ENCODE results near the gene MAPK8. TPM values are rescaled to one million over a fixed set of nuclear protein-coding genes. Genes with fewer than 3 reads are reported as not detected.

MAPK8 gene
- polyA plus RNA-seq, 2 of the 4 experiments (the other 2 are of a cell fraction) = 29.6 to 71.4 TPM

DNA sequence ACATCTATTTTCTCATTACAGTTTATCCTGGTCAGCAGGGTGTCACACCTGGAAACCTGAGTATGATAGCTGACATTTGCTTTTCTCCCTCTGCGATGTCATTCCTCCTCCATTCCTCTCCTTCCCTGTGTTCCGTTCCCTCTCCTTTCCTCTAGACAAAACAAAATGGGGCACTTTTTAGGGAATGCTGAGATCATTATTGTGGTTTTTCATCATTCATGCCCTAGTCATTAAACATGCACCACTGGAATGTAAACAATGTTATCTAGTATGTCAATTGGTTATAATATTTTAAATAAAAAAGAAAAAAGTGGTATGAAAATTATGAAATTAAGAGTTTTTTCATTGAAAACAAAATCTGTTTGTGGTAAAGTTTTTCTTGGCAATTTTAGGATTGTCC lies 132.6 kb downstream of the MAPK8 start:
- WGBS (ENCODE audit: missing lambda C conversion rate) = 98% methylated on average over 2 of the region's 2 CpGs
- H3K9me3 ChIP-seq = no peaks in the 10 kb centered on the region
- H3K4me1 ChIP-seq = no peaks in the 10 kb centered on the region
- ChIA-PET POLR2A (no interaction called here), CTCF (interaction anchor here (1.1 to 1.4 kb wide), 2 partner anchors 217 to 219 kb away, joined by 3 read pairs; no protein-coding TSS in a partner anchor)
- TF ChIP-seq TFCP2L1 (CRISPR knock-in tag; IDR thresholded peaks at IDR 0.05) (no peak), POLR2AphosphoS2 (conservative IDR thresholded peaks at IDR 0.05; ENCODE audit: low read length) (no peak)
- no peak overlapping the region for H3K4me2 ChIP-seq
- no peak overlapping the region for H3K27ac ChIP-seq
- ATAC-seq (no peak), DNase-seq (ENCODE audit: low read depth in 1 of 2, low spot score in 1 of 2) (no peak), FAIRE-seq (no peak)
- H3K4me3 ChIP-seq = no peak overlapping the region

DNA sequence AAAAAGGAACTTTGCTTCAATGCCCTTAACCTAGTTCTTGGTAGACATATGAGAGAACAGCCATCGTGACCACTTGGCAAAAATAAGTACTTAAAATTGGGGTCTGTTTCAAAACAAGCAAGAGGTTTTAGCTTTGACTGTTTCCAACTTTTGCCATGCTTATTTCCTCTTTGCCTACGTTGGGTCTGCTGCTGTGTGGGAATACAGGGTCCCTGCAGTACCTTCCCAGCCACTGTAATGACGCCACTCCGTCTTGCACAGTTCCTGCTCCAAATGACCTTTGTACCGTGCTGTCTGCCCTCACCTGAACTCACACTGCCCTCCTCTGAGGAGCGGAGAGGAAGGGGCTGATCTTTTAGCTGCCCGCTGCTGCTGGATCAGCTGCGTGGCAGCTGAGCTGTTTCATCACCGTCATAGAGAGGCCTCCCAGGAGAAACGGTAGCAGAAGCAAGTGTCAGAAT lies 133.1 kb downstream of the MAPK8 start:
- no peaks in the 10 kb centered on the region for H3K9me3 ChIP-seq
- CTCF ChIA-PET = interaction anchor here (0.8 to 1.1 kb wide), 3 partner anchors 33 to 217 kb away, joined by 3 to 4 read pairs (median 3); no protein-coding TSS in a partner anchor

DNA sequence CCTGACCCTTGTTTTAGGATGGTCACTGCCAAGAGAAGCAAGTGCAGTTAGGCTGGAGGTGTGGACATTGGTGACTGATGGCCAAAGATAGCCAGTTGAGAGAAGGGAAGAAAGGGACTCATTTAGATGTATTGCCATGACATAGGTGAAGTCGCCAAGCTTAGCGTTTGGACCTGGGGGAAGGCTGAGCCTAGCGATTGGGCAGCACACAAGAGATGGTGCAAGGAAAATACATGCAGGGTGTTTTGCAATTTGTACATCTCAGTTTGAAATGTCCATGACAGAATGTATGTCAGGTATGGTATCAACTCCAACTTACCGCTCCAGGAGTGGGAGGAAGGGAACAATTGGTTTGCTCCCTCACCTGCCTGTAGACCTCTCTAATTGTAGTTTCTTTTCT lies 134.3 kb downstream of the MAPK8 start:
- H3K4me1 ChIP-seq = no peaks in the 10 kb centered on the region
- TF ChIP-seq ESRRA (IDR thresholded peaks at IDR 0.05; ENCODE audit: borderline replicate concordance, low read length) = no peak
- TF ChIP-seq PHF8 (IDR thresholded peaks at IDR 0.05; ENCODE audit: borderline replicate concordance, low read depth) = no peak
- no peak for TF ChIP-seq HOXB13 (CRISPR knock-in tag; IDR thresholded peaks at IDR 0.05; ENCODE audit: low read depth)
- no peak for TF ChIP-seq POLR2A (IDR thresholded peaks at IDR 0.05; ENCODE audit: low read length)
- TF ChIP-seq, protein P1, sequence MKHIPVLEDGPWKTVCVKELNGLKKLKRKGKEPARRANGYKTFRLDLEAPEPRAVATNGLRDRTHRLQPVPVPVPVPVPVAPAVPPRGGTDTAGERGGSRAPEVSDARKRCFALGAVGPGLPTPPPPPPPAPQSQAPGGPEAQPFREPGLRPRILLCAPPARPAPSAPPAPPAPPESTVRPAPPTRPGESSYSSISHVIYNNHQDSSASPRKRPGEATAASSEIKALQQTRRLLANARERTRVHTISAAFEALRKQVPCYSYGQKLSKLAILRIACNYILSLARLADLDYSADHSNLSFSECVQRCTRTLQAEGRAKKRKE (CRISPR knock-in tag; IDR thresholded peaks at IDR 0.05; ENCODE audit: low read depth) = no peak
- no peak for TF ChIP-seq KDM5A (IDR thresholded peaks at IDR 0.05)
- no peak for TF ChIP-seq ZFP36 (IDR thresholded peaks at IDR 0.05; ENCODE audit: borderline replicate concordance, partially characterized antibody)
- TF ChIP-seq HOXA7 (CRISPR knock-in tag; IDR thresholded peaks at IDR 0.05) = no peak
- TF ChIP-seq SREBF2 (IDR thresholded peaks at IDR 0.05) = no peak
- TF ChIP-seq CHD2 (IDR thresholded peaks at IDR 0.05; ENCODE audit: low read length, partially characterized antibody) = no peak
- no peak for TF ChIP-seq NPAS2 (CRISPR knock-in tag; IDR thresholded peaks at IDR 0.05; ENCODE audit: borderline replicate concordance)
- no peak for TF ChIP-seq EP300 (IDR thresholded peaks at IDR 0.05)
- no peak for TF ChIP-seq RAD21 (conservative IDR thresholded peaks at IDR 0.05 in 1 of 2, IDR thresholded peaks at IDR 0.05 in 1 of 2)
- no peak for TF ChIP-seq CHD4 (IDR thresholded peaks at IDR 0.05; ENCODE audit: borderline replicate concordance)
- TF ChIP-seq, protein P2, sequence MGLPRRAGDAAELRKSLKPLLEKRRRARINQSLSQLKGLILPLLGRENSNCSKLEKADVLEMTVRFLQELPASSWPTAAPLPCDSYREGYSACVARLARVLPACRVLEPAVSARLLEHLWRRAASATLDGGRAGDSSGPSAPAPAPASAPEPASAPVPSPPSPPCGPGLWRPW (IDR thresholded peaks at IDR 0.05) = no peak
- FAIRE-seq = no peak
- no peak for ATAC-seq
- POLR2A ChIA-PET = no interaction called here
- H3K4me2 ChIP-seq = no peak overlapping the region
- no peaks in the 10 kb centered on the region for H3K9me3 ChIP-seq
- WGBS (ENCODE audit: missing lambda C conversion rate) = 92% methylated on average over 4 of the region's 4 CpGs
- H3K4me3 ChIP-seq = no peak overlapping the region
- CTCF ChIA-PET = no interaction called here
- no peak for DNase-seq (ENCODE audit: low read depth in 1 of 2, low spot score in 1 of 2)
- no peak overlapping the region for H3K27ac ChIP-seq

More for the DNA sequence above, 133.1 kb downstream of the MAPK8 start:
- TF ChIP-seq, protein P3, sequence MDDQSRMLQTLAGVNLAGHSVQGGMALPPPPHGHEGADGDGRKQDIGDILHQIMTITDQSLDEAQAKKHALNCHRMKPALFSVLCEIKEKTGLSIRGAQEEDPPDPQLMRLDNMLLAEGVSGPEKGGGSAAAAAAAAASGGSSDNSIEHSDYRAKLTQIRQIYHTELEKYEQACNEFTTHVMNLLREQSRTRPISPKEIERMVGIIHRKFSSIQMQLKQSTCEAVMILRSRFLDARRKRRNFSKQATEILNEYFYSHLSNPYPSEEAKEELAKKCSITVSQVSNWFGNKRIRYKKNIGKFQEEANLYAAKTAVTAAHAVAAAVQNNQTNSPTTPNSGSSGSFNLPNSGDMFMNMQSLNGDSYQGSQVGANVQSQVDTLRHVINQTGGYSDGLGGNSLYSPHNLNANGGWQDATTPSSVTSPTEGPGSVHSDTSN (IDR thresholded peaks at IDR 0.05) = no peak
- TF ChIP-seq CEBPB (IDR thresholded peaks at IDR 0.05) (no peak), NFE2L2 (conservative IDR thresholded peaks at IDR 0.05; ENCODE audit: low read length) (no peak), ESRRA (IDR thresholded peaks at IDR 0.05; ENCODE audit: borderline replicate concordance, low read length) (no peak), RARB (CRISPR knock-in tag; IDR thresholded peaks at IDR 0.05) (no peak), MAZ (IDR thresholded peaks at IDR 0.05; ENCODE audit: borderline replicate concordance, low read depth, low read length) (no peak)
- TF ChIP-seq, protein P4, sequence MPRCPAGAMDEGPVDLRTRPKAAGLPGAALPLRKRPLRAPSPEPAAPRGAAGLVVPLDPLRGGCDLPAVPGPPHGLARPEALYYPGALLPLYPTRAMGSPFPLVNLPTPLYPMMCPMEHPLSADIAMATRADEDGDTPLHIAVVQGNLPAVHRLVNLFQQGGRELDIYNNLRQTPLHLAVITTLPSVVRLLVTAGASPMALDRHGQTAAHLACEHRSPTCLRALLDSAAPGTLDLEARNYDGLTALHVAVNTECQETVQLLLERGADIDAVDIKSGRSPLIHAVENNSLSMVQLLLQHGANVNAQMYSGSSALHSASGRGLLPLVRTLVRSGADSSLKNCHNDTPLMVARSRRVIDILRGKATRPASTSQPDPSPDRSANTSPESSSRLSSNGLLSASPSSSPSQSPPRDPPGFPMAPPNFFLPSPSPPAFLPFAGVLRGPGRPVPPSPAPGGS (IDR thresholded peaks at IDR 0.05) = no peak
- Histone ChIP-seq H3K4me1 (no peaks in the 10 kb centered on the region), H3K4me3 (no peak overlapping the region), H3K4me2 (no peak overlapping the region), H3K27ac (no peak overlapping the region)
- 89% methylated on average over 10 of the region's 10 CpGs for WGBS (ENCODE audit: missing lambda C conversion rate)
- FAIRE-seq (no peak), DNase-seq (ENCODE audit: low read depth in 1 of 2, low spot score in 1 of 2) (no peak), ATAC-seq (no peak)
- POLR2A ChIA-PET = no interaction called here

Measured in A549 (cell line).